Colonic mucosa (tissue), 4 donors: ENCODE results near the gene CD276. TPM values are rescaled to one million over a fixed set of nuclear protein-coding genes. Genes with fewer than 3 reads are reported as not detected.

Source experiments
- DNase-seq: peaks from one replicate; pipeline ENCODE4 v3.0.0-alpha.2; 2020
- H3K27ac ChIP-seq: fragments of 200-600 bp; one replicate; pipeline ENCODE4 v1.8.0; 2021
- H3K27me3 ChIP-seq: fragments of 200-600 bp; one replicate; pipeline ENCODE4 v1.8.0; 2021
- H3K36me3 ChIP-seq: fragments of 200-600 bp; one replicate; pipeline ENCODE4 v1.8.0; 2021
- H3K4me1 ChIP-seq: fragments of 200-600 bp; one replicate; pipeline ENCODE4 v1.8.0; 2021; ENCODE audit warnings: mild to moderate bottlenecking
- H3K4me3 ChIP-seq: fragments of 200-600 bp; one replicate; pipeline ENCODE4 v1.8.0; 2021
- H3K9ac ChIP-seq, 2 donors: one replicate each; pipeline ENCODE4 v1.7.0; 2013; ENCODE audit warnings: control low read depth in 2 of 2, low read depth in 2 of 2, low read length in 2 of 2
- H3K9me3 ChIP-seq: fragments of 200-600 bp; one replicate; pipeline ENCODE4 v1.8.0; 2021
- intact Hi-C: fragments of 100-400 bp; cut with DNase I; formaldehyde crosslinking; loops from one replicate; pipeline ENCODE4 v1.14.1; 2022
- total RNA-seq, 2 donors: library from RNA; stranded (reverse); fragmentation: NEBNext Ultra II Directional in 1 of 2; extraction: Animal tissue kit (Norgen Biotek cat#: 25700) in 1 of 2; gene quantifications; one replicate each; pipeline ENCODE4 v1.2.1, GENCODE V29; 2021
- TF ChIP-seq, protein P1 (sequence below): fragments of 200-600 bp; IDR thresholded peaks from one replicate; pipeline ENCODE4 v1.8.0; 2022; ENCODE audit warnings: antibody characterized with exemption, mild to moderate bottlenecking
- donor health status: healthy.
- donor health status: DM: no; HTN: no; CAD: no.
- donor health status: DM: no; HTN: no; CAD: no.

CD276 gene
- total RNA-seq, 2 donors from 2014 or later, result 45.2 to 49.9 TPM

DNA sequence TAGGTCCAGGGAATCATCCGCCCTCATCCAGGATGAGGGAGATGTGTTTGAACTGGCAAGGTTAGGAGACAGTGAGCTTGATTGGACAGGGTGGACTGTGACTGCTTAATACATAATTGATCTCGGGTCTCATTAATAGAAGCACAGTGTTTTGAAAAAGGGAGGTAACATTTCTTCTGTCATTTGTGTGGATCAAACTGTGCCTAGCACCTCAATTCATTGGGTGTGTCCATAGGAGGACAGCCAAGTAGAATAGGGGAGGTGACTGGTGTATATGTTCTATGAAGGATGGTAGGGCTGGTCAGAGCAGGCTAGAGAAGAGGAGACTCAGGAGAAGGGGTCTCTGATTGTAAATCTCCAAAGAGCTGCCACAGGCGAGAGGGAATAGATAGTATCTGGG lies 71.8 kb downstream of the CD276 start:
- no peak overlapping the region for H3K27ac ChIP-seq
- no peaks in the 10 kb centered on the region for H3K4me1 ChIP-seq
- intact Hi-C loops, result no loop called here
- TF ChIP-seq, protein P1, sequence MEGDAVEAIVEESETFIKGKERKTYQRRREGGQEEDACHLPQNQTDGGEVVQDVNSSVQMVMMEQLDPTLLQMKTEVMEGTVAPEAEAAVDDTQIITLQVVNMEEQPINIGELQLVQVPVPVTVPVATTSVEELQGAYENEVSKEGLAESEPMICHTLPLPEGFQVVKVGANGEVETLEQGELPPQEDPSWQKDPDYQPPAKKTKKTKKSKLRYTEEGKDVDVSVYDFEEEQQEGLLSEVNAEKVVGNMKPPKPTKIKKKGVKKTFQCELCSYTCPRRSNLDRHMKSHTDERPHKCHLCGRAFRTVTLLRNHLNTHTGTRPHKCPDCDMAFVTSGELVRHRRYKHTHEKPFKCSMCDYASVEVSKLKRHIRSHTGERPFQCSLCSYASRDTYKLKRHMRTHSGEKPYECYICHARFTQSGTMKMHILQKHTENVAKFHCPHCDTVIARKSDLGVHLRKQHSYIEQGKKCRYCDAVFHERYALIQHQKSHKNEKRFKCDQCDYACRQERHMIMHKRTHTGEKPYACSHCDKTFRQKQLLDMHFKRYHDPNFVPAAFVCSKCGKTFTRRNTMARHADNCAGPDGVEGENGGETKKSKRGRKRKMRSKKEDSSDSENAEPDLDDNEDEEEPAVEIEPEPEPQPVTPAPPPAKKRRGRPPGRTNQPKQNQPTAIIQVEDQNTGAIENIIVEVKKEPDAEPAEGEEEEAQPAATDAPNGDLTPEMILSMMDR, result no peak
- no peak for DNase-seq
- no peaks in the 10 kb centered on the region for H3K9me3 ChIP-seq
- no peak overlapping the region for H3K4me3 ChIP-seq
- H3K9ac ChIP-seq, result no peak overlapping the region
- peaks cover 30% of the 10 kb centered on the region for H3K27me3 ChIP-seq
- H3K36me3 ChIP-seq, result no peaks in the 10 kb centered on the region

DNA sequence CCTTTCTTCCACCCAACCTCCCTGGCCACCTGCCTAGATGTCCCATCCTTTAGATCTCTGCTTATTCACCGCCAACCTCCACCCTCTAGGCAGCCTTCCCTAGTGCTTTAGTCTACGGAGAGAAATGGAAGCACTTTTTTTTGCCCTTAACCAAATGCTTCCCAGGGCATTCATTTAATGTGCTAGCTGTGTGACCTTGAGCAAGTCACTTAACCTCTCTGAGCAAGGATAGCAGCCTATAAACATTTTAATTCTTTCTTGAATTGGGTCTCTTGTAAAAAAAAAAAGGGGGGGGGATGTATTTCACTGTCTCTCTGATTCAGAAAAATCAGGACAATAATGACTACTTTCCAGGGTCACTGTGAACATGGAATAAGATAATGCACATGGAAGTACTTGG lies 72.2 kb downstream of the CD276 start:
- DNase-seq, result no peak
- TF ChIP-seq, protein P1, result no peak
- Histone ChIP-seq H3K4me1 (no peaks in the 10 kb centered on the region), H3K27me3 (peaks cover 26% of the 10 kb centered on the region), H3K27ac (no peak overlapping the region), H3K36me3 (no peaks in the 10 kb centered on the region), H3K9ac (no peak overlapping the region), H3K4me3 (no peak overlapping the region), H3K9me3 (no peaks in the 10 kb centered on the region)
- intact Hi-C loops, result no loop called here

DNA sequence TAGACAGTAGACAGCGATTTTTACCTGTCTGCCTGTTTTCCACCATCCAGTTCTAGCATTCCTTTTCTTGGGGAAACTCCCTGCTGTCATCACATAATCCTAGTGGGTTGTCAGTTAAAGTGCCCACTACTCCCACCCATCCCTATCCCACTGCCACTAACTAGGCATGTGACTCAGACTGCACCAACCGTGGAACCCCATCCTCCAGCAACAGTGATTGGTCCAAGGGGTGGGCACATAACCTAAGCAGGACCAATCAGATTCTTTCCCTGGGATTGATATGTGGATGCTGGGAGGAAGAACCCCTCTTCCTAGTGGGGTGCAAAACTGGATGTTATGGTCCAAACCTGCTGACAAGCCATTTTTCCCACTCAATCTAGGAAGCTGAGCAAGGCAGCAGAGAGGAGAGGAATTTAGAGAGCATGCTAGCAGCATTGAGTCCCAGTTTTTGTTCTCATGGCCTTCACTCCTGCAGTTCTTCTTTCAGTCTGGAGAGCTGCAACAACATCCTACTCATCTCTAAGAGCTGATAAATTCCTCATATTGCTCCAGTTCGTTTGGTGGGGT lies 72.8 kb downstream of the CD276 start:
- H3K27ac ChIP-seq, result no peak overlapping the region
- intact Hi-C loops, result no loop called here
- no peak overlapping the region for H3K4me3 ChIP-seq
- DNase-seq, result no peak
- no peaks in the 10 kb centered on the region for H3K9me3 ChIP-seq
- peaks cover 19% of the 10 kb centered on the region for H3K27me3 ChIP-seq
- TF ChIP-seq, protein P1, result no peak
- H3K4me1 ChIP-seq, result no peaks in the 10 kb centered on the region
- no peaks in the 10 kb centered on the region for H3K36me3 ChIP-seq
- H3K9ac ChIP-seq, result no peak overlapping the region

DNA sequence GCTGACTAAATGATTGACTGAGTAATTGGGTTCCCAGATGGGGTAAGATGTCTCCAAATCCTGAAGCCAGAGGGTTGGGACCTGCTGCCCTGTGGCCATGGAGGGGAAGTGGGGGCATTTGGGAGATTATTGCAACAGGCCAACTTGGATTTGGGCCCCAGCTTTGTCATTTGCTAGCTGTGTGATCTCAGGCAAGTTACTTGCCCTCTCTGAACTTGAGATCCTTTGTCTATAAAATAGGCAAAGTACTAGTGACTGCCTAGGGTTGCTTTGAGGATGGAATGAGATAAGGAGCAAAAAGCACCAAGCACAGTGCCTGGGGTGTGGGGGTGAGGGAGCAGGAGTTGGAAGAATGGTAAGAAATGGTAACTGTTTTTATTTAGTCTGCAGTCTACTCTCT lies 73.4 kb downstream of the CD276 start:
- H3K4me3 ChIP-seq, result no peak overlapping the region
- peaks cover 14% of the 10 kb centered on the region for H3K27me3 ChIP-seq
- TF ChIP-seq, protein P1, result no peak
- no peak overlapping the region for H3K27ac ChIP-seq
- H3K36me3 ChIP-seq, result no peaks in the 10 kb centered on the region
- no peaks in the 10 kb centered on the region for H3K4me1 ChIP-seq
- intact Hi-C loops, result no loop called here
- DNase-seq, result no peak
- no peak overlapping the region for H3K9ac ChIP-seq
- H3K9me3 ChIP-seq, result no peaks in the 10 kb centered on the region

DNA sequence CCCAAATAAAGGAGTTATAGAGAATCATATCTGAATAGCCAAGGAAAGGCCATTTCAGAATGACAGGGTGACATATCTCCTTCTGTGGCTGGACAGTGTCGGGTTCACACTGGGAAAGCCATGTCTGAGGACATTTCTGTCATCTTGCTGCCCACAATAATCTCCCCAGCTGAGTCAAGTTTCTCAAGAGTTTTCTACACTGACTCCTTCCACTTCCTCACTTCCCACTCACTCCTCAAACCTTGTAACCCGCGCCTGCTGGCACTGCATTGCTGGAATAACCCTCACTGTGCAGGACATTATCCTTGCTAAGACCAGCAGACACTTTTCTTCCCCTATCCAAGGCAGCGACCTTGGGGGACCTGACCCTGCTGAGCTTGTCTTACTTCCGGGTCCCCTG lies 74.3 kb downstream of the CD276 start:
- peaks cover 8% of the 10 kb centered on the region for H3K27me3 ChIP-seq
- H3K9ac ChIP-seq, result no peak overlapping the region
- H3K36me3 ChIP-seq, result no peaks in the 10 kb centered on the region
- no peaks in the 10 kb centered on the region for H3K4me1 ChIP-seq
- intact Hi-C loops, result no loop called here
- DNase-seq, result no peak
- TF ChIP-seq, protein P1, result no peak
- H3K4me3 ChIP-seq, result no peak overlapping the region
- no peak overlapping the region for H3K27ac ChIP-seq
- no peaks in the 10 kb centered on the region for H3K9me3 ChIP-seq
